RPMI7951 (cell line): ENCODE results near the gene KCNQ2. TPM values are rescaled to one million over a fixed set of nuclear protein-coding genes. Genes with fewer than 3 reads are reported as not detected.

ENCODE experiments used
- DNase-seq: peaks from one replicate; pipeline ENCODE4 v3.0.0-alpha.2; 2012; ENCODE audit warnings: low read depth
- total RNA-seq: library from RNA; depleted of rRNA; stranded (reverse); fragments of >200 nt; shearing (Covaris generic); gene quantifications from 2 replicates; pipeline ENCODE4 v1.2.3, GENCODE V29; 2014; rRNA removed

Gene KCNQ2
- total RNA-seq, 1 experiment from 2014 or later, result 2.5 TPM

GRCh38 chr20:63357921-63358905, 114.2 kb downstream of the KCNQ2 start:
- DNase-seq, result no peak

- no peak for DNase-seq
Observed at GRCh38 chr20:63356931-63357879, 115.2 kb downstream of the KCNQ2 start.

GRCh38 chr20:63356511-63356910, 115.9 kb downstream of the KCNQ2 start:
- DNase-seq, result no peak

GRCh38 chr20:63355781-63356295, 116.6 kb downstream of the KCNQ2 start:
- DNase-seq, result no peak

- no peak for DNase-seq
Observed at GRCh38 chr20:63354636-63355350, 117.7 kb downstream of the KCNQ2 start.

GRCh38 chr20:63352811-63353221, 119.6 kb downstream of the KCNQ2 start:
- DNase-seq, result no peak

- no peak for DNase-seq
Observed at GRCh38 chr20:63351811-63352591, 120.5 kb downstream of the KCNQ2 start.

- DNase-seq, result no peak
Observed at GRCh38 chr20:63351326-63351700, 121.1 kb downstream of the KCNQ2 start.

- no peak for DNase-seq
Observed at GRCh38 chr20:63350597-63351325, 121.7 kb downstream of the KCNQ2 start.

Other genes with a start within 250 kb of the KCNQ2 start
- not detected in 2 replicates for gene BIRC7, start 236.8 kb downstream of the KCNQ2 start, total RNA-seq
- gene NKAIN4, start 218.2 kb downstream of the KCNQ2 start, total RNA-seq, result not detected in 2 replicates
- 29.0 and 35.7 TPM in 2 replicates for gene ARFGAP1, start 199.8 kb downstream of the KCNQ2 start, total RNA-seq
- gene COL20A1, start 179.5 kb downstream of the KCNQ2 start, total RNA-seq, result not detected in 2 replicates
- not detected in 2 replicates for gene CHRNA4, start 111.3 kb downstream of the KCNQ2 start, total RNA-seq
- 14.1 and 17.6 TPM in 2 replicates for gene EEF1A2, start 26.4 kb upstream of the KCNQ2 start, total RNA-seq
- 140 and 185 TPM in 2 replicates for gene PPDPF, start 48.1 kb upstream of the KCNQ2 start, total RNA-seq
- gene PTK6, start 64.7 kb upstream of the KCNQ2 start, total RNA-seq, result 0.48 TPM in 1 of 2 replicates, not detected in the other
- not detected in 2 replicates for gene SRMS, start 75.1 kb upstream of the KCNQ2 start, total RNA-seq
- gene FNDC11, start 81.5 kb upstream of the KCNQ2 start, total RNA-seq, result 1.8 and 1.9 TPM in 2 replicates
- 13.3 and 23.4 TPM in 2 replicates for gene HELZ2, start 101.6 kb upstream of the KCNQ2 start, total RNA-seq
- 7.6 and 10.0 TPM in 2 replicates for gene GMEB2, start 154.4 kb upstream of the KCNQ2 start, total RNA-seq
- gene STMN3, start 180.8 kb upstream of the KCNQ2 start, total RNA-seq, result 75.3 and 102 TPM in 2 replicates
- gene RTEL1, start 185.7 kb upstream of the KCNQ2 start, total RNA-seq, result 17.4 and 18.7 TPM in 2 replicates
- 0.36 and 1.1 TPM in 2 replicates for gene TNFRSF6B, start 224.0 kb upstream of the KCNQ2 start, total RNA-seq
- 38.8 and 69.0 TPM in 2 replicates for gene ARFRP1, start 235.3 kb upstream of the KCNQ2 start, total RNA-seq
- 8.3 and 28.5 TPM in 2 replicates for gene ZGPAT, start 235.4 kb upstream of the KCNQ2 start, total RNA-seq